ENCODE results near the gene NTM.
"Not testable (repeated sequence)": the region's sequence is repeated elsewhere in the genome, so short reads cannot be mapped to it uniquely, and the experiment has no call there.

Gene NTM

GRCh38 chr11:132319419-132319818 is 949.0 kb downstream of the NTM start:
- H3K4me1 ChIP-seq (ENCODE audit: control insufficient read depth, insufficient read depth, low read length); H3K9me3 ChIP-seq (ENCODE audit: control insufficient read depth, insufficient read depth, low read length); H3K9ac ChIP-seq (ENCODE audit: low read depth, low read length); H3K4me3 ChIP-seq (ENCODE audit: low read depth, low read length); H3K27me3 ChIP-seq (ENCODE audit: control insufficient read depth, insufficient read depth, low read length); H3K36me3 ChIP-seq (ENCODE audit: control insufficient read depth, insufficient read depth, low read length): not testable (repeated sequence)

- Histone ChIP-seq H3K4me1 (ENCODE audit: control insufficient read depth, insufficient read depth, low read length) (no peaks in the 10 kb centered on the region), H3K27me3 (ENCODE audit: control insufficient read depth, insufficient read depth, low read length) (peaks cover 2% of the 10 kb centered on the region), H3K36me3 (ENCODE audit: control insufficient read depth, insufficient read depth, low read length) (no peaks in the 10 kb centered on the region), H3K9me3 (ENCODE audit: control insufficient read depth, insufficient read depth, low read length) (no peaks in the 10 kb centered on the region), H3K4me3 (ENCODE audit: low read depth, low read length) (no peak overlapping the region), H3K9ac (ENCODE audit: low read depth, low read length) (no peak overlapping the region)
These were observed 960.1 kb downstream of the NTM start for GRCh38 chr11:132330515-132330914.

GRCh38 chr11:132332521-132332920 is 962.1 kb downstream of the NTM start:
- Histone ChIP-seq H3K27me3 (ENCODE audit: control insufficient read depth, insufficient read depth, low read length) (peaks cover 2% of the 10 kb centered on the region), H3K9ac (ENCODE audit: low read depth, low read length) (no peak overlapping the region), H3K4me3 (ENCODE audit: low read depth, low read length) (no peak overlapping the region), H3K9me3 (ENCODE audit: control insufficient read depth, insufficient read depth, low read length) (no peaks in the 10 kb centered on the region), H3K4me1 (ENCODE audit: control insufficient read depth, insufficient read depth, low read length) (no peaks in the 10 kb centered on the region), H3K36me3 (ENCODE audit: control insufficient read depth, insufficient read depth, low read length) (no peaks in the 10 kb centered on the region)

- no peaks in the 10 kb centered on the region for H3K9me3 ChIP-seq (ENCODE audit: control insufficient read depth, insufficient read depth, low read length)
- no peak overlapping the region for H3K4me3 ChIP-seq (ENCODE audit: low read depth, low read length)
- H3K36me3 ChIP-seq (ENCODE audit: control insufficient read depth, insufficient read depth, low read length): no peaks in the 10 kb centered on the region
- peaks cover 2% of the 10 kb centered on the region for H3K27me3 ChIP-seq (ENCODE audit: control insufficient read depth, insufficient read depth, low read length)
- no peak overlapping the region for H3K9ac ChIP-seq (ENCODE audit: low read depth, low read length)
- no peaks in the 10 kb centered on the region for H3K4me1 ChIP-seq (ENCODE audit: control insufficient read depth, insufficient read depth, low read length)
These were observed 964.4 kb downstream of the NTM start for GRCh38 chr11:132334769-132335280.

- Histone ChIP-seq H3K36me3 (ENCODE audit: control insufficient read depth, insufficient read depth, low read length) (no peaks in the 10 kb centered on the region), H3K27me3 (ENCODE audit: control insufficient read depth, insufficient read depth, low read length) (peaks cover 2% of the 10 kb centered on the region)
These were observed 964.9 kb downstream of the NTM start for GRCh38 chr11:132335311-132335710.

GRCh38 chr11:132336781-132337535 is 966.5 kb downstream of the NTM start:
- Histone ChIP-seq H3K4me3 (ENCODE audit: low read depth, low read length) (no peak overlapping the region), H3K4me1 (ENCODE audit: control insufficient read depth, insufficient read depth, low read length) (no peaks in the 10 kb centered on the region), H3K36me3 (ENCODE audit: control insufficient read depth, insufficient read depth, low read length) (no peaks in the 10 kb centered on the region), H3K9ac (ENCODE audit: low read depth, low read length) (no peak overlapping the region), H3K27me3 (ENCODE audit: control insufficient read depth, insufficient read depth, low read length) (peaks cover 1% of the 10 kb centered on the region), H3K9me3 (ENCODE audit: control insufficient read depth, insufficient read depth, low read length) (no peaks in the 10 kb centered on the region)

More at GRCh38 chr11:132335311-132335710, 964.9 kb downstream of the NTM start:
- no peaks in the 10 kb centered on the region for H3K4me1 ChIP-seq (ENCODE audit: control insufficient read depth, insufficient read depth, low read length)
- H3K9ac ChIP-seq (ENCODE audit: low read depth, low read length): no peak overlapping the region
- no peak overlapping the region for H3K4me3 ChIP-seq (ENCODE audit: low read depth, low read length)
- no peaks in the 10 kb centered on the region for H3K9me3 ChIP-seq (ENCODE audit: control insufficient read depth, insufficient read depth, low read length)

- no peaks in the 10 kb centered on the region for H3K27me3 ChIP-seq (ENCODE audit: control insufficient read depth, insufficient read depth, low read length)
These were observed 967.5 kb downstream of the NTM start for GRCh38 chr11:132337819-132338416.

GRCh38 chr11:132342408-132342807 is 972.0 kb downstream of the NTM start:
- Histone ChIP-seq H3K9ac (ENCODE audit: low read depth, low read length) (no peak overlapping the region), H3K4me1 (ENCODE audit: control insufficient read depth, insufficient read depth, low read length) (peaks cover 2% of the 10 kb centered on the region), H3K36me3 (ENCODE audit: control insufficient read depth, insufficient read depth, low read length) (no peaks in the 10 kb centered on the region), H3K9me3 (ENCODE audit: control insufficient read depth, insufficient read depth, low read length) (no peaks in the 10 kb centered on the region), H3K4me3 (ENCODE audit: low read depth, low read length) (no peak overlapping the region), H3K27me3 (ENCODE audit: control insufficient read depth, insufficient read depth, low read length) (no peaks in the 10 kb centered on the region)

More at GRCh38 chr11:132337819-132338416, 967.5 kb downstream of the NTM start:
- H3K9me3 ChIP-seq (ENCODE audit: control insufficient read depth, insufficient read depth, low read length): no peaks in the 10 kb centered on the region
- H3K4me1 ChIP-seq (ENCODE audit: control insufficient read depth, insufficient read depth, low read length): no peaks in the 10 kb centered on the region
- H3K9ac ChIP-seq (ENCODE audit: low read depth, low read length): no peak overlapping the region
- H3K36me3 ChIP-seq (ENCODE audit: control insufficient read depth, insufficient read depth, low read length): no peaks in the 10 kb centered on the region
- no peak overlapping the region for H3K4me3 ChIP-seq (ENCODE audit: low read depth, low read length)

GRCh38 chr11:132343445-132344175 is 973.2 kb downstream of the NTM start:
- Histone ChIP-seq H3K4me3 (ENCODE audit: low read depth, low read length) (no peak overlapping the region), H3K9me3 (ENCODE audit: control insufficient read depth, insufficient read depth, low read length) (no peaks in the 10 kb centered on the region), H3K9ac (ENCODE audit: low read depth, low read length) (no peak overlapping the region), H3K27me3 (ENCODE audit: control insufficient read depth, insufficient read depth, low read length) (peaks cover 6% of the 10 kb centered on the region), H3K4me1 (ENCODE audit: control insufficient read depth, insufficient read depth, low read length) (peaks cover 2% of the 10 kb centered on the region), H3K36me3 (ENCODE audit: control insufficient read depth, insufficient read depth, low read length) (no peaks in the 10 kb centered on the region)

- Histone ChIP-seq H3K9ac (ENCODE audit: low read depth, low read length) (no peak overlapping the region), H3K27me3 (ENCODE audit: control insufficient read depth, insufficient read depth, low read length) (peaks cover 6% of the 10 kb centered on the region), H3K36me3 (ENCODE audit: control insufficient read depth, insufficient read depth, low read length) (no peaks in the 10 kb centered on the region), H3K4me3 (ENCODE audit: low read depth, low read length) (no peak overlapping the region), H3K9me3 (ENCODE audit: control insufficient read depth, insufficient read depth, low read length) (no peaks in the 10 kb centered on the region), H3K4me1 (ENCODE audit: control insufficient read depth, insufficient read depth, low read length) (peaks cover 2% of the 10 kb centered on the region)
These were observed 976.2 kb downstream of the NTM start for GRCh38 chr11:132346558-132347148.

GRCh38 chr11:132347156-132348090 is 977.0 kb downstream of the NTM start:
- Histone ChIP-seq H3K9ac (ENCODE audit: low read depth, low read length) (no peak overlapping the region), H3K4me3 (ENCODE audit: low read depth, low read length) (no peak overlapping the region), H3K27me3 (ENCODE audit: control insufficient read depth, insufficient read depth, low read length) (peaks cover 6% of the 10 kb centered on the region), H3K4me1 (ENCODE audit: control insufficient read depth, insufficient read depth, low read length) (peaks cover 2% of the 10 kb centered on the region), H3K9me3 (ENCODE audit: control insufficient read depth, insufficient read depth, low read length) (no peaks in the 10 kb centered on the region), H3K36me3 (ENCODE audit: control insufficient read depth, insufficient read depth, low read length) (no peaks in the 10 kb centered on the region)
